ENCODE results near the gene FNTB. TPM values are rescaled to one million over a fixed set of nuclear protein-coding genes. Genes with fewer than 3 reads are reported as not detected.

FNTB gene
- total RNA-seq, 2 donors from 2014 or later, result 23.5 to 46.2 TPM

GRCh38 chr14:65101631-65102440 lies 115.1 kb downstream of the FNTB start:
- no peak for TF ChIP-seq POLR2A (IDR thresholded peaks at IDR 0.05)
- TF ChIP-seq, protein P1, sequence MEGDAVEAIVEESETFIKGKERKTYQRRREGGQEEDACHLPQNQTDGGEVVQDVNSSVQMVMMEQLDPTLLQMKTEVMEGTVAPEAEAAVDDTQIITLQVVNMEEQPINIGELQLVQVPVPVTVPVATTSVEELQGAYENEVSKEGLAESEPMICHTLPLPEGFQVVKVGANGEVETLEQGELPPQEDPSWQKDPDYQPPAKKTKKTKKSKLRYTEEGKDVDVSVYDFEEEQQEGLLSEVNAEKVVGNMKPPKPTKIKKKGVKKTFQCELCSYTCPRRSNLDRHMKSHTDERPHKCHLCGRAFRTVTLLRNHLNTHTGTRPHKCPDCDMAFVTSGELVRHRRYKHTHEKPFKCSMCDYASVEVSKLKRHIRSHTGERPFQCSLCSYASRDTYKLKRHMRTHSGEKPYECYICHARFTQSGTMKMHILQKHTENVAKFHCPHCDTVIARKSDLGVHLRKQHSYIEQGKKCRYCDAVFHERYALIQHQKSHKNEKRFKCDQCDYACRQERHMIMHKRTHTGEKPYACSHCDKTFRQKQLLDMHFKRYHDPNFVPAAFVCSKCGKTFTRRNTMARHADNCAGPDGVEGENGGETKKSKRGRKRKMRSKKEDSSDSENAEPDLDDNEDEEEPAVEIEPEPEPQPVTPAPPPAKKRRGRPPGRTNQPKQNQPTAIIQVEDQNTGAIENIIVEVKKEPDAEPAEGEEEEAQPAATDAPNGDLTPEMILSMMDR (IDR thresholded peaks at IDR 0.05), result no peak
- TF ChIP-seq POLR2AphosphoS5 (IDR thresholded peaks at IDR 0.05), result no peak
- DNase-seq (ENCODE audit: low spot score), result no peak
- peak overlapping the region; percentile 91 to 96 for H3K4me3 ChIP-seq
- H3K36me3 ChIP-seq, result no peaks in the 10 kb centered on the region
- peak overlapping the region; percentile 86 to 90 for H3K27ac ChIP-seq
- intact Hi-C loops (cut with DNase I), result loop anchor here (2.0 to 5.0 kb wide), 3 partner anchors 55 to 115 kb away; partner anchors contain the start of gene FNTB
- under 1% methylated on average over 53 of the region's 66 CpGs for WGBS
- H3K9me3 ChIP-seq, result no peaks in the 10 kb centered on the region
- peaks cover 8% of the 10 kb centered on the region for H3K4me1 ChIP-seq (replicated peaks)
- no peaks in the 10 kb centered on the region for H3K27me3 ChIP-seq (replicated peaks; ENCODE audit: insufficient read depth)

DNA sequence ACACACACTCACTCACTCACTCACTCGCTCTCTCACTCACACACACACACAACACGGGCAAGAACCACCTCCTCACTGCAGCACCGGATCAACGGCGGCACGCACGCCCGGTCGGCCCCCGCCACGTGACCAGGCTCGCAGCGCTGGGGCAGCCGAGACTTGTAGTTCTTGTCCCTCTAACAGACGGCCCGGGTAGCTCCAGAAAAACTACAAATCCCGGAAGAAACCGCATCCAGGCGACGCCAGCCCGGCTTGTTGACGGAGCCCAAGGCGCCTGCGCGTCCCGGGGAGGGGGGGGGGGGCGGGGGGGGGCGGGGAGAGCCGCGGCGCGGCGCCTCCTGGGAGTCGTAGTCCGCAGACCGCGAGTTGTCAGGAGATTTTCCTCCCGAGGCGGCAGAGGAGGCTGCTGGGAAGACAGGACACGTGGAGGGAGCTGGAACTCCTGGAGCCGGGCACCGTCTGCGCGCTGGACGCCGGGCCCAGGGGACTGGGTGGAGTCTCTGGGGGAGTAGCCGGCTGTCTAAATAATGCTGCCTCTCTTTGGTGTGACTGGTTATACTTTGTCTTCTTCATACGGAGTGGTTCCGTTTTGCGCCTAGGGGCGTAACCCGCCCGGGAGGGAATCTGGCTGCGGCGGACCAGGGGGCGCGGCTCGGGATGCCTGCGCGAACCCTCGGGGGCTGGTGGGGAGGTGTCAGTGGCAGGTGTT lies 115.9 kb downstream of the FNTB start, which contains the start of gene MAX:
Gene MAX (minus strand): TSS at position 77 of the 709 bp plus-strand sequence. CDS start 178 bp downstream, outside the sequence.
- Histone ChIP-seq H3K4me1 (replicated peaks) (peaks cover 8% of the 10 kb centered on the region), H3K4me3 (peak within 1 kb of the TSS; percentile 91 to 96), H3K27me3 (replicated peaks; ENCODE audit: insufficient read depth) (no peaks in the 10 kb centered on the region), H3K36me3 (no peaks in the 10 kb centered on the region), H3K27ac (peak within 1 kb of the TSS; percentile 86 to 90), H3K9me3 (no peaks in the 10 kb centered on the region)
- TF ChIP-seq POLR2A (IDR thresholded peaks at IDR 0.05) (peak; percentile 93), POLR2AphosphoS5 (IDR thresholded peaks at IDR 0.05) (peak; percentile 92)
- TF ChIP-seq, protein P1 (IDR thresholded peaks at IDR 0.05), result no peak
- under 1% methylated on average over 59 of the region's 61 CpGs for WGBS
- peak; percentile 99 for DNase-seq (ENCODE audit: low spot score)
- intact Hi-C loops (cut with DNase I), result loop anchor here (2.0 to 5.0 kb wide), 3 partner anchors 55 to 116 kb away; partner anchors contain the start of gene FNTB

DNA sequence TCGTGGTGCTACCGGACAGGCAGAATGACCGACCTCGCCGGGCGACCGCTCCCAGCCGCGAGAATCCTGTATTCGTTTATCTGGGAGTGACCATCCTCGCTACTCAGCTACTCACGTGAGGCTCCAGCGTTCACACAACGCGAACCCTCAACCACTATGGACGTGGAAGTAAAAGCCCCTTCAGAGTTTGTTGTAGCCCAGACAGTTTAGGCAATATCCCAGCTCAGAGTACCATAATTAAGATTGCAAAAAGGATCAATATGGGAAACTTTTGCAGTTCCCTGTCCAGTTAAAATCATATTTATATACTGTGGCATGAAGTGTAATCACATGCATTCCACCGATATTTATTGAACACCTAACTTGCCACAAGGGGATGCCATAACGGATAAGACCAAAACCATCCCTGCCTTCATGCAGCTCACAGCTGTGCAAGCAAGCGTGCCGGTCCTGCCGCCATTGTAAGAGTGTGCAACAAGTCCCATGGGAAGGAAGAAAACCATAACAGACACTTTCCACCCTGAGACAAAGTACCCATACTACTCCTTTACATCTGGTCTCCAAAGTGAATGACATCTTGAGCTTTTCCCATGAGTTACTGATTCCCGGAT lies 116.6 kb downstream of the FNTB start:
- WGBS, result 13% methylated on average over 22 of the region's 22 CpGs
- intact Hi-C loops (cut with DNase I), result loop anchor here (2.0 to 5.0 kb wide), 3 partner anchors 54 to 116 kb away; partner anchors contain the start of gene FNTB
- no peaks in the 10 kb centered on the region for H3K36me3 ChIP-seq
- no peak for TF ChIP-seq POLR2A (IDR thresholded peaks at IDR 0.05)
- TF ChIP-seq, protein P1 (IDR thresholded peaks at IDR 0.05), result no peak
- no peak for TF ChIP-seq POLR2AphosphoS5 (IDR thresholded peaks at IDR 0.05)
- H3K4me1 ChIP-seq (replicated peaks), result peaks cover 2% of the 10 kb centered on the region
- peak overlapping the region; percentile 41 to 61 for H3K4me3 ChIP-seq
- no peaks in the 10 kb centered on the region for H3K9me3 ChIP-seq
- peak overlapping the region; percentile 54 to 62 for H3K27ac ChIP-seq
- no peaks in the 10 kb centered on the region for H3K27me3 ChIP-seq (replicated peaks; ENCODE audit: insufficient read depth)
- no peak for DNase-seq (ENCODE audit: low spot score)

GRCh38 chr14:65104791-65105190 lies 118.1 kb downstream of the FNTB start:
- Histone ChIP-seq H3K9me3 (no peaks in the 10 kb centered on the region), H3K27me3 (replicated peaks; ENCODE audit: insufficient read depth) (no peaks in the 10 kb centered on the region), H3K36me3 (no peaks in the 10 kb centered on the region), H3K4me1 (replicated peaks) (no peaks in the 10 kb centered on the region), H3K27ac (no peak overlapping the region), H3K4me3 (no peak overlapping the region)
- TF ChIP-seq POLR2AphosphoS5 (IDR thresholded peaks at IDR 0.05), result no peak
- no peak for TF ChIP-seq POLR2A (IDR thresholded peaks at IDR 0.05)
- intact Hi-C loops (cut with DNase I), result loop anchor here (5.0 kb wide), 2 partner anchors 53 to 77 kb away; no protein-coding TSS in a partner anchor
- 64% methylated on average over 3 of the region's 3 CpGs for WGBS
- DNase-seq (ENCODE audit: low spot score), result no peak

GRCh38 chr14:65106316-65106715 lies 119.6 kb downstream of the FNTB start:
- no peak overlapping the region for H3K4me3 ChIP-seq
- no peak overlapping the region for H3K27ac ChIP-seq
- no peaks in the 10 kb centered on the region for H3K27me3 ChIP-seq (replicated peaks; ENCODE audit: insufficient read depth)
- no peaks in the 10 kb centered on the region for H3K36me3 ChIP-seq
- no peak for DNase-seq (ENCODE audit: low spot score)
- WGBS, result 94% methylated on average over 4 of the region's 4 CpGs
- no peaks in the 10 kb centered on the region for H3K4me1 ChIP-seq (replicated peaks)
- intact Hi-C loops (cut with DNase I), result no loop called here
- H3K9me3 ChIP-seq, result no peaks in the 10 kb centered on the region
- TF ChIP-seq, protein P1 (IDR thresholded peaks at IDR 0.05), result no peak
- TF ChIP-seq POLR2A (IDR thresholded peaks at IDR 0.05) (no peak), POLR2AphosphoS5 (IDR thresholded peaks at IDR 0.05) (no peak)
